Astrocyte (in vitro differentiated cells and primary cell): Measurements from ENCODE around the gene LRP1B.

Experiments used
- CTCF ChIP-seq: IDR thresholded peaks from 2 replicates; pipeline ENCODE4 v1.5.1; 2011; ENCODE audit warnings: low read depth, mild to moderate bottlenecking, inconsistent platforms, low read length, moderate library complexity; ENCODE audit not compliant: insufficient read depth
- EZH2 ChIP-seq: IDR thresholded peaks from 2 replicates; pipeline ENCODE4 v1.6.1; 2012; ENCODE audit warnings: mild to moderate bottlenecking, low read length, inconsistent platforms; ENCODE audit not compliant: insufficient read depth

GRCh38 chr2:142020368-142020767 lies 110.4 kb downstream of the LRP1B start:
- TF ChIP-seq CTCF: no peak
- TF ChIP-seq EZH2: no peak
